Stimulated activated CD4-positive, alpha-beta T cell treated with anti-CD3 and anti-CD28 coated beads, Interleukin-2, amount 100 ng/mL, for 24 hours (primary cell): ENCODE data around the gene NECTIN3.

ENCODE experiments used
- DNase-seq, 2 donors: peaks; one replicate each; pipeline ENCODE4 v3.0.0-alpha.2; 2020

The NECTIN3 gene

GRCh38 chr3:111084911-111085310, 13.3 kb downstream of the NECTIN3 start:
- DNase-seq, result no peak

GRCh38 chr3:111087924-111088469, 16.4 kb downstream of the NECTIN3 start:
- no peak for DNase-seq

- no peak for DNase-seq
Measured at GRCh38 chr3:111096487-111097209, 25.0 kb downstream of the NECTIN3 start.

- DNase-seq, result no peak
Measured at GRCh38 chr3:111103807-111104206, 32.2 kb downstream of the NECTIN3 start.

- no peak for DNase-seq
Measured at GRCh38 chr3:111106993-111107661, 35.5 kb downstream of the NECTIN3 start.

DNA sequence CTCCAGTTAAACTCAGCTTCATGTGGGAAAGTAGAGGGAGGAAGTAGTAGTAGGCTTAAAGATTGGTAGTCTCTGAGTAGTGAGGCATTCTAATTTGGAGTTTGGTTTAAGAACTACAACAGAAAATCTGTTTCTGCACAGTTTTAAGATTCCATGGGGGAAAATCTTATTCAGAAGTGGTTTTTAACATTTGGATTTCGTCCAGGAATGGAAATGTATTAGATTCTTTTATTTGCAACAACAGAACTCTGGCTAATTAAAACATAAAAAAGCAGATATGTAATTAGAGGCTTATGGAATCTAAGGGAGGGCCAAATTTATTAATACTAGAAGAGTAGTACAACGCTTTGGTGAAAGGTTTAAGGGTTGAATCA, 36.0 kb downstream of the NECTIN3 start:
- DNase-seq, result no peak

GRCh38 chr3:111112913-111113312, 41.3 kb downstream of the NECTIN3 start:
- DNase-seq, result no peak

- no peak for DNase-seq
Measured at GRCh38 chr3:111128884-111129283, 57.3 kb downstream of the NECTIN3 start.

GRCh38 chr3:111130827-111131226, 59.2 kb downstream of the NECTIN3 start:
- DNase-seq, result no peak

GRCh38 chr3:111134302-111134701, 62.7 kb downstream of the NECTIN3 start:
- DNase-seq, result no peak

DNA sequence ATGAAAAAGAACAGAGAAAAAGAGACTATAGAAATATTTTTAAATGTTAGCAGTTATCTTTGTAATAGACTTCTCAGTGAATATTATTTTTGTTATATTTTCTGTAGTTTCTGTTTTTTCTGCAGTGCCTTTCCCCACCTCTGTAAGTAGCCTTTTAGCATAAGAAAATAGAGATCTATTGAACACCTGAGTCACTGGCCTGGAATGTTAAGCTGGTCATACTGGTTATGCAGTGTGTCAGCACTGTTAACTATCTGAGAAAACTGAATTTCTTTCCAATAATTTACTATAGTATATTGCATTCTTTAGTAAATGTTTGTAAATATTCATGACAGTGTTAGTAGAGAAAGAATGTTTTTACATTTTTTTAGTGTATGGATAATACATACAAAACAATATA, 79.8 kb downstream of the NECTIN3 start:
- no peak for DNase-seq

GRCh38 chr3:111152496-111152895, 80.9 kb downstream of the NECTIN3 start:
- no peak for DNase-seq

GRCh38 chr3:111156517-111156916, 84.9 kb downstream of the NECTIN3 start:
- no peak for DNase-seq

DNA sequence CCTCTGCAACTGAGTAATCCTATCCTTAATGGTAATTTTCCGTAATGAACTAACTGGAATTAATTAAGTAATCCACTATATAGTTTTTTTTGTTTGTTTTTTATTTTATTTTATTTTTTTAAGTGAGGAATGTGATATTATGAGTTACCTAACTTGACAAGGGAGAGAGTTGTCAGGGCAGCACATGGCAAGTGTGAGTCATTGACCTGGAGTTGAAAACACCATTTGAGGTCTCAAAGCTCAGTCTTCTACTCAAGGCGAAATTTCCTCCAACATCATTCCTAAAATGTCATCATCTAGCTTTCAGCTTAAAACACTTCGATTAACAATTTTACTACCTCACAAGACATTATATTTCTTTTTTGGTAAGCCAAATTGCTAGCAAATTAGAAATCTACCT, 87.8 kb downstream of the NECTIN3 start:
- DNase-seq, result no peak

DNA sequence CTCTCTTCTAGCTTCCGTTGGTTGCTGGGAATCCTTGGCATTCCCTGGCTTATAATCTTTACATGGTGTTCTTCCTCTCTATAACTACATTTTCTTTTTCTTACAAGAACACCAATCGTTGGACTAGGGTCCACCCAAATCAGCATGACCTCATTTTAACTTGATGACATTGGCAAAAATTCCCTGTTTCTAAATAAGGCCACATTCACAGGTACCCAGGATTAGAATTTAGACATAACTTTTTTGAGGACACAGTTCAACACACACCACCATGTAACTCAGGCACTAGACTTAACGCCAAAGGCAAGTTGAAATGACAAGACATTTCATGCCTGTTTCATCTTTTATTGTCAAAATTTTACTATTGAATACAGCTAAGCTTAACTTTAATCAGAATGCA, 93.0 kb downstream of the NECTIN3 start:
- DNase-seq, result no peak

GRCh38 chr3:111165411-111165810, 93.8 kb downstream of the NECTIN3 start:
- DNase-seq, result no peak

GRCh38 chr3:111173328-111173900, 101.8 kb downstream of the NECTIN3 start:
- no peak for DNase-seq

DNA sequence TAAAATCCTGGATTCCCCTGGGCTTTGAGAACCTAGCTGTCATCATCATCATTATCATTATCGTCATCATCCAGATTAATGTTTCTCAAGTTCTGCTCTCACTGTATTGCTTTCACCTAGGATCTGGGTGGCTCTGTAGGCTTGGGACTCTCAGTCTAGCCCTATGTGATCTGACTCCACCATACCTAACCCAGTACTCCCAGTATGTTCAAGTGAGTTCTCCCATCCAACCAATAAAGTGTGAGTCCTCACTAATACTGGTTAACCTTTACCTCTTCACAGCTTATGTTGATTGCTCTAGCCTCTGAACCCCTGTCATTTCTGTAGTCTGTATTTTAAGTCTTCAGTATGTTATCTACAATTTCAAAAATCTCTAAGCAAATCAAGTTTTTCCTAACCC, 102.3 kb downstream of the NECTIN3 start:
- DNase-seq, result no peak

DNA sequence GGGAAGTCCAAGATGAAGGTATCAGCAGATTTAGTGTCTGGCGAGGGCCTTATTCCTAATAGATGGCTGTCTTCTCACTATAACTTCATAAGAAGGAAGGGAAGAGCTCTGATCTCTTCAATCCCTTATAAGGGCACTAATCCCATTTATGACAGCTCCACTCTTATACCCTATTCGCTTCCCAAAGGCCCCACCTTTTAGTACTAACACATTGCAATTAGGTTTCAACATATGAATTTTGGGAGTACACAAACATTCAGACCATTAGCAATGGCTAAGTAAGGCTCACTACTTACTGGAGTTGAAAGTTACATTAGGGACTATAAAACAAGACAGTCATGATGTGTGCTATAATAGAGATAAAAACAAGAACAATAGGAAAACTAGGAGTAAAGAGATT, 118.9 kb downstream of the NECTIN3 start:
- DNase-seq, result no peak

- no peak for DNase-seq
Measured at GRCh38 chr3:111193472-111193871, 121.9 kb downstream of the NECTIN3 start.

GRCh38 chr3:111194048-111194447, 122.4 kb downstream of the NECTIN3 start:
- no peak for DNase-seq

DNA sequence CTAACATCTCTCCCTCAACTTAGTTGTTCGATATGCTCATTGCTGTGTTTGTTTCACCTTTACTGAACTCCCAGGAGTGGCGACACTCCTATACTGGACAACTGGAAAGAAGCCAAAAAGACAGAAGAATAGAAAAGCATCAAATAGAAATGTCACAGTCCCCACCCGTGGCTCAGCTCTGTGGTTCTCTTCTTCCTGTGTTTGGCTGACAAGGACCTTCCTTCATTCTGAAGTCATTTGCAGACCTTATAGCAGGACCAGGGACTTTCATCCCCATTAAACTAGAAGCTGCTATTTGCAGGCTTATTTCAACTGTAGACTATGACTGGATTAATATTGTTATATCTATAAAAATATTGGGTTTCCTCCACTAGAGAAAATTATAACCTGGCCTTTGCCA, 125.9 kb downstream of the NECTIN3 start:
- no peak for DNase-seq

DNA sequence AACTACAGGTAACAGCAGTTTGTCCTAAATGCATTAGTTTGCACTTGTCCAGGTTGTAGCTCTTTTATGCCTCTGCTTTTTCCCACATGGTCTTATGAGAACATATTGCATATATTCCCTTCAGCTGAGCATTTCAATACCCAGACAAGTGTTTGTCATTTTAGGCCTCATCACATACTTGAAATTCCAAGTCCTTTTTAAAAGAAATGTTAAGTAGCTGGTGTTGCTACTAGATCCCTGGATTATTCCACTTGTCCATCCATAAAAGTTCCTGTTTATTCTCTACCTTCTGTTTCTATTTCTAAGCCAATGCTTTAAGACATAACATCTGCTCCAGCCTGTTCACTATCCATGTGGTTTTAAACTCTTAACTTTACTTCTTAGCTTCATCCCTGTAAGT, 128.4 kb downstream of the NECTIN3 start:
- no peak for DNase-seq
